Liver (tissue), 3 donors: Measurements from ENCODE around the gene ABHD13.

Experiments
- SP1 ChIP-seq: IDR thresholded peaks from 2 replicates; pipeline ENCODE4 v1.6.1; 2018; ENCODE audit warnings: antibody characterized with exemption, mild to moderate bottlenecking
- TF ChIP-seq, protein P1 (sequence below): IDR thresholded peaks from 2 replicates; pipeline ENCODE4 v1.6.1; 2016; ENCODE audit warnings: antibody characterized with exemption
- TF ChIP-seq, protein P2 (sequence below): fragments of 150-350 bp; IDR thresholded peaks from 2 replicates; pipeline ENCODE4 v1.5.1; 2017; ENCODE audit warnings: improper control_type of control experiment, low read depth, low read length; ENCODE audit not compliant: missing input control
- TF ChIP-seq, protein P3 (sequence below): IDR thresholded peaks from 2 replicates; pipeline ENCODE4 v1.6.1; 2016; ENCODE audit warnings: antibody characterized with exemption, mild to moderate bottlenecking
- donor health status: healthy.
- donor health status: healthy.

DNA sequence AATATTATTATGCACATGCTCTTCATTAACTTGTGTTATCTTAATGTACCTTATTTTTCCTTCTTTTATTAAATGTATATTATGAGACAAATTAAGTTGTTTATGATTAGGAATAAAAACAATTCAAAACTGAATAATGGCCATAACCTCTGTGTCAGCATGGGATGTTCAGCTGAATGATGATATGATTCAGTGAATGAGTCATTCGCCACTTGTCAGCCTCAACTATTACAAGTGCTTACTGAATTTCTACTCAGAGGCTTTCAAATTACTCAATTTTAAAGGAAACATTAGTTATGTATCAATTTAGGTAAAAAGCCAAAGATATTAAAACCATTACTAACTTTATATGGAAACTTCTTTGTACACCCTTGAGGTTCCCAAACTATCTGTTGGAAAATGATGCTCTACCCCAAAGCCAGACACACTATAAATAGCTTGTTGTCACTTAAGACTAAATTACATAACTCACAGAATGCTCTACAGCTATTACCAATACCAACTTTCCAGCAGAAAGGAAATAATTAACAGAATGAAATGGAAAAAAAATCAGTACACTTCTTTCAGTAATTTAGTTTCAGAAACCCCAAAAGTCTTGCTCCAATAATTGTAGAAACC is 17.3 kb upstream of the ABHD13 start:
- TF ChIP-seq, protein P1, sequence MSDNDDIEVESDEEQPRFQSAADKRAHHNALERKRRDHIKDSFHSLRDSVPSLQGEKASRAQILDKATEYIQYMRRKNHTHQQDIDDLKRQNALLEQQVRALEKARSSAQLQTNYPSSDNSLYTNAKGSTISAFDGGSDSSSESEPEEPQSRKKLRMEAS = no peak
- TF ChIP-seq, protein P2, sequence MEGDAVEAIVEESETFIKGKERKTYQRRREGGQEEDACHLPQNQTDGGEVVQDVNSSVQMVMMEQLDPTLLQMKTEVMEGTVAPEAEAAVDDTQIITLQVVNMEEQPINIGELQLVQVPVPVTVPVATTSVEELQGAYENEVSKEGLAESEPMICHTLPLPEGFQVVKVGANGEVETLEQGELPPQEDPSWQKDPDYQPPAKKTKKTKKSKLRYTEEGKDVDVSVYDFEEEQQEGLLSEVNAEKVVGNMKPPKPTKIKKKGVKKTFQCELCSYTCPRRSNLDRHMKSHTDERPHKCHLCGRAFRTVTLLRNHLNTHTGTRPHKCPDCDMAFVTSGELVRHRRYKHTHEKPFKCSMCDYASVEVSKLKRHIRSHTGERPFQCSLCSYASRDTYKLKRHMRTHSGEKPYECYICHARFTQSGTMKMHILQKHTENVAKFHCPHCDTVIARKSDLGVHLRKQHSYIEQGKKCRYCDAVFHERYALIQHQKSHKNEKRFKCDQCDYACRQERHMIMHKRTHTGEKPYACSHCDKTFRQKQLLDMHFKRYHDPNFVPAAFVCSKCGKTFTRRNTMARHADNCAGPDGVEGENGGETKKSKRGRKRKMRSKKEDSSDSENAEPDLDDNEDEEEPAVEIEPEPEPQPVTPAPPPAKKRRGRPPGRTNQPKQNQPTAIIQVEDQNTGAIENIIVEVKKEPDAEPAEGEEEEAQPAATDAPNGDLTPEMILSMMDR = no peak
- TF ChIP-seq, protein P3, sequence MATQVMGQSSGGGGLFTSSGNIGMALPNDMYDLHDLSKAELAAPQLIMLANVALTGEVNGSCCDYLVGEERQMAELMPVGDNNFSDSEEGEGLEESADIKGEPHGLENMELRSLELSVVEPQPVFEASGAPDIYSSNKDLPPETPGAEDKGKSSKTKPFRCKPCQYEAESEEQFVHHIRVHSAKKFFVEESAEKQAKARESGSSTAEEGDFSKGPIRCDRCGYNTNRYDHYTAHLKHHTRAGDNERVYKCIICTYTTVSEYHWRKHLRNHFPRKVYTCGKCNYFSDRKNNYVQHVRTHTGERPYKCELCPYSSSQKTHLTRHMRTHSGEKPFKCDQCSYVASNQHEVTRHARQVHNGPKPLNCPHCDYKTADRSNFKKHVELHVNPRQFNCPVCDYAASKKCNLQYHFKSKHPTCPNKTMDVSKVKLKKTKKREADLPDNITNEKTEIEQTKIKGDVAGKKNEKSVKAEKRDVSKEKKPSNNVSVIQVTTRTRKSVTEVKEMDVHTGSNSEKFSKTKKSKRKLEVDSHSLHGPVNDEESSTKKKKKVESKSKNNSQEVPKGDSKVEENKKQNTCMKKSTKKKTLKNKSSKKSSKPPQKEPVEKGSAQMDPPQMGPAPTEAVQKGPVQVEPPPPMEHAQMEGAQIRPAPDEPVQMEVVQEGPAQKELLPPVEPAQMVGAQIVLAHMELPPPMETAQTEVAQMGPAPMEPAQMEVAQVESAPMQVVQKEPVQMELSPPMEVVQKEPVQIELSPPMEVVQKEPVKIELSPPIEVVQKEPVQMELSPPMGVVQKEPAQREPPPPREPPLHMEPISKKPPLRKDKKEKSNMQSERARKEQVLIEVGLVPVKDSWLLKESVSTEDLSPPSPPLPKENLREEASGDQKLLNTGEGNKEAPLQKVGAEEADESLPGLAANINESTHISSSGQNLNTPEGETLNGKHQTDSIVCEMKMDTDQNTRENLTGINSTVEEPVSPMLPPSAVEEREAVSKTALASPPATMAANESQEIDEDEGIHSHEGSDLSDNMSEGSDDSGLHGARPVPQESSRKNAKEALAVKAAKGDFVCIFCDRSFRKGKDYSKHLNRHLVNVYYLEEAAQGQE = no peak
- TF ChIP-seq SP1 = no peak
